Body of pancreas (tissue), 4 donors: ENCODE measurements around the gene HTR1E.

Experiments used
- POLR2A ChIP-seq, 3 donors: fragments of 450-650 bp; IDR thresholded peaks; one replicate each; pipeline ENCODE4 v1.6.1; 2016; ENCODE audit warnings: antibody characterized with exemption in 3 of 3, mild to moderate bottlenecking in 2 of 3
- TF ChIP-seq, protein P1 (sequence below), 7 experiments: fragments of 450-650 bp in 4 of 7; fragments of 200-600 bp in 3 of 7; sonication (generic) in 3 of 7; IDR thresholded peaks; one replicate each; pipeline ENCODE4 v1.5.1; 2016 to 2019; ENCODE audit warnings: antibody characterized with exemption in 7 of 7

GRCh38 chr6:86916393-86916792 lies 20.9 kb upstream of the HTR1E start:
- TF ChIP-seq POLR2A (IDR thresholded peaks at IDR 0.05): no peak
- TF ChIP-seq, protein P1, sequence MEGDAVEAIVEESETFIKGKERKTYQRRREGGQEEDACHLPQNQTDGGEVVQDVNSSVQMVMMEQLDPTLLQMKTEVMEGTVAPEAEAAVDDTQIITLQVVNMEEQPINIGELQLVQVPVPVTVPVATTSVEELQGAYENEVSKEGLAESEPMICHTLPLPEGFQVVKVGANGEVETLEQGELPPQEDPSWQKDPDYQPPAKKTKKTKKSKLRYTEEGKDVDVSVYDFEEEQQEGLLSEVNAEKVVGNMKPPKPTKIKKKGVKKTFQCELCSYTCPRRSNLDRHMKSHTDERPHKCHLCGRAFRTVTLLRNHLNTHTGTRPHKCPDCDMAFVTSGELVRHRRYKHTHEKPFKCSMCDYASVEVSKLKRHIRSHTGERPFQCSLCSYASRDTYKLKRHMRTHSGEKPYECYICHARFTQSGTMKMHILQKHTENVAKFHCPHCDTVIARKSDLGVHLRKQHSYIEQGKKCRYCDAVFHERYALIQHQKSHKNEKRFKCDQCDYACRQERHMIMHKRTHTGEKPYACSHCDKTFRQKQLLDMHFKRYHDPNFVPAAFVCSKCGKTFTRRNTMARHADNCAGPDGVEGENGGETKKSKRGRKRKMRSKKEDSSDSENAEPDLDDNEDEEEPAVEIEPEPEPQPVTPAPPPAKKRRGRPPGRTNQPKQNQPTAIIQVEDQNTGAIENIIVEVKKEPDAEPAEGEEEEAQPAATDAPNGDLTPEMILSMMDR (IDR thresholded peaks at IDR 0.05): no peak
